IPS-NIHi11 (cell line): ENCODE data around the gene ATOH8.

Experiments
- DNase-seq: peaks from one replicate; pipeline ENCODE4 v3.0.0; 2012; ENCODE audit warnings: mixed read lengths, low spot score

The ATOH8 gene

GRCh38 chr2:85786444-85786843 is 32.7 kb downstream of the ATOH8 start:
- no peak for DNase-seq

GRCh38 chr2:85786865-85787264 is 33.1 kb downstream of the ATOH8 start:
- no peak for DNase-seq

GRCh38 chr2:85787282-85787980 is 33.6 kb downstream of the ATOH8 start:
- DNase-seq: no peak

- no peak for DNase-seq
Observed at GRCh38 chr2:85787981-85788340, 34.2 kb downstream of the ATOH8 start.

- DNase-seq: no peak
Observed at GRCh38 chr2:85788603-85789002, 34.8 kb downstream of the ATOH8 start.

GRCh38 chr2:85789271-85789670 is 35.5 kb downstream of the ATOH8 start:
- DNase-seq: no peak

- DNase-seq: no peak
Observed at GRCh38 chr2:85790032-85790431, 36.2 kb downstream of the ATOH8 start.

GRCh38 chr2:85790499-85791188 is 36.9 kb downstream of the ATOH8 start:
- no peak for DNase-seq

GRCh38 chr2:85791704-85792565 is 38.1 kb downstream of the ATOH8 start:
- no peak for DNase-seq

- no peak for DNase-seq
Observed at GRCh38 chr2:85792783-85793441, 39.1 kb downstream of the ATOH8 start.

GRCh38 chr2:85793584-85793983 is 39.8 kb downstream of the ATOH8 start:
- DNase-seq: no peak

- DNase-seq: no peak
Observed at GRCh38 chr2:85794038-85794441, 40.2 kb downstream of the ATOH8 start.

GRCh38 chr2:85794491-85795121 is 40.8 kb downstream of the ATOH8 start:
- DNase-seq: no peak

- no peak for DNase-seq
Observed at GRCh38 chr2:85795331-85796045, 41.7 kb downstream of the ATOH8 start.

GRCh38 chr2:85796046-85796340 is 42.2 kb downstream of the ATOH8 start:
- DNase-seq: no peak

- DNase-seq: no peak
Observed at GRCh38 chr2:85796341-85797262, 42.8 kb downstream of the ATOH8 start.

- DNase-seq: no peak
Observed at GRCh38 chr2:85797263-85797660, 43.5 kb downstream of the ATOH8 start.

- DNase-seq: peak; percentile 54
Observed at GRCh38 chr2:85797921-85798320, 44.1 kb downstream of the ATOH8 start.

- DNase-seq: no peak
Observed at GRCh38 chr2:85799215-85799956, 45.6 kb downstream of the ATOH8 start.

GRCh38 chr2:85800586-85800985 is 46.8 kb downstream of the ATOH8 start:
- no peak for DNase-seq
